Keratinocyte (primary cell): Measurements from ENCODE around the gene ITGAD. TPM values are rescaled to one million over a fixed set of nuclear protein-coding genes. Genes with fewer than 3 reads are reported as not detected.

Experiments used
- DNase-seq: peaks from one replicate; pipeline ENCODE4 v3.0.0-alpha.2; 2011; ENCODE audit warnings: low read depth, missing footprints, low spot score
- FAIRE-seq: peaks from 2 replicates; lab custom pipeline; 2011; peaks lifted over from hg19 to GRCh38; lab: Jason Lieb, UNC
- H2AFZ ChIP-seq: 2 replicates; pipeline ENCODE4 v1.6.0; 2012; ENCODE audit warnings: low read length, control low read depth, inconsistent platforms; ENCODE audit not compliant: control insufficient read depth
- H3K27ac ChIP-seq: 2 replicates; pipeline ENCODE4 v1.5.1; 2011; ENCODE audit warnings: low read length; ENCODE audit not compliant: control insufficient read depth, insufficient read depth
- H3K27me3 ChIP-seq: 3 replicates; pipeline ENCODE4 v1.6.0; 2011; ENCODE audit warnings: low read length; ENCODE audit not compliant: control insufficient read depth, insufficient read depth; ENCODE audit errors: extremely low read depth
- H3K36me3 ChIP-seq, 2 experiments: 2 replicates in 1 of 2; 3 replicates in 1 of 2; pipeline ENCODE4 v1.5.1; 2011; ENCODE audit warnings: low read length in 2 of 2, mild to moderate bottlenecking in 1 of 2; ENCODE audit not compliant: control insufficient read depth in 2 of 2, insufficient read depth in 2 of 2; ENCODE audit errors: extremely low read depth in 1 of 2
- H3K4me1 ChIP-seq: 3 replicates; pipeline ENCODE4 v1.5.1; 2011; ENCODE audit warnings: low read length; ENCODE audit not compliant: control insufficient read depth, insufficient read depth; ENCODE audit errors: extremely low read depth
- H3K4me2 ChIP-seq: 3 replicates; pipeline ENCODE4 v1.6.0; 2011; ENCODE audit warnings: low read depth, low read length; ENCODE audit not compliant: control insufficient read depth, insufficient read depth; ENCODE audit errors: extremely low read depth
- H3K4me3 ChIP-seq, 3 experiments: fragments of 200-600 bp in 1 of 3; sonication (generic) in 1 of 3; 2 replicates in 2 of 3; 3 replicates in 1 of 3; pipeline ENCODE4 v1.5.1; 2011 to 2016; ENCODE audit warnings: low read length in 3 of 3, mild to moderate bottlenecking in 3 of 3, control low read depth in 2 of 3, inconsistent platforms in 1 of 3, low read depth in 1 of 3, mixed read lengths in 1 of 3, mixed run types in 1 of 3, moderate library complexity in 1 of 3; ENCODE audit not compliant: control insufficient read depth in 2 of 3, insufficient read depth in 2 of 3; ENCODE audit errors: extremely low read depth in 1 of 3
- H3K79me2 ChIP-seq: 2 replicates; pipeline ENCODE4 v1.6.0; 2012; ENCODE audit warnings: low read length; ENCODE audit not compliant: control insufficient read depth, insufficient read depth
- H3K9ac ChIP-seq: 3 replicates; pipeline ENCODE4 v1.6.0; 2011; ENCODE audit warnings: low read length; ENCODE audit not compliant: control insufficient read depth, insufficient read depth; ENCODE audit errors: extremely low read depth
- H3K9me1 ChIP-seq: 3 replicates; pipeline ENCODE4 v1.6.0; 2011; ENCODE audit warnings: low read length; ENCODE audit not compliant: control insufficient read depth, insufficient read depth; ENCODE audit errors: extremely low read depth
- H3K9me3 ChIP-seq: 2 replicates; pipeline ENCODE4 v1.5.1; 2012; ENCODE audit warnings: low read depth, low read length; ENCODE audit not compliant: control insufficient read depth
- H4K20me1 ChIP-seq: 3 replicates; pipeline ENCODE4 v1.6.0; 2011; ENCODE audit warnings: low read length; ENCODE audit not compliant: control insufficient read depth, insufficient read depth; ENCODE audit errors: extremely low read depth
- CTCF ChIP-seq, 3 experiments: IDR thresholded peaks in 1 of 3; conservative IDR thresholded peaks in 1 of 3; optimal IDR thresholded peaks in 1 of 3; 2 replicates in 2 of 3; 3 replicates in 1 of 3; pipeline versions ENCODE3 to v1.5.1; 2011; ENCODE audit warnings: low read length in 3 of 3, mild to moderate bottlenecking in 3 of 3, moderate library complexity in 2 of 3, control low read depth in 1 of 3, inconsistent platforms in 1 of 3; ENCODE audit not compliant: insufficient read depth in 2 of 3; ENCODE audit errors: extremely low read depth in 1 of 3
- EZH2 ChIP-seq: IDR thresholded peaks from one replicate; pipeline ENCODE4 v1.6.1; 2012; ENCODE audit warnings: inconsistent platforms, mild to moderate bottlenecking, low read length, moderate library complexity
- dilution Hi-C: fragments of 300-500 bp; cut with MboI; formaldehyde crosslinking; loops from one replicate; pipeline ENCODE4 v1.7.0; 2020; ENCODE audit warnings: low sequenced_read_pairs; ENCODE audit not compliant: extremely low pct_ligation_motif_present
- polyA plus RNA-seq, 5 experiments: library from polyadenylated mRNA; depleted of rRNA in 3 of 5; stranded (reverse) in 3 of 5; stranded (forward) in 1 of 5; unstranded in 1 of 5; fragments of >200 nt; gene quantifications; 1 replicate in 1 of 5; 2 replicates in 3 of 5; 3 replicates in 1 of 5; pipeline versions ENCODE4 v1.2.1 to v1.2.3, GENCODE V29; 2011 to 2012; ENCODE audit warnings: missing spikeins in 2 of 5, low read depth in 1 of 5, low replicate concordance in 1 of 5

Gene ITGAD
- polyA plus RNA-seq, 1 donor (not counting 4 experiments of a cell fraction or from before 2014, with no cell fraction given), result not detected

- no peak for FAIRE-seq
- H3K9me1 ChIP-seq, result no peaks in the 10 kb centered on the region
- no peak within 1 kb of the TSS for H3K27ac ChIP-seq
- H3K36me3 ChIP-seq, result no peaks in the 10 kb centered on the region
- no peak within 1 kb of the TSS for H3K9ac ChIP-seq
- DNase-seq, result no peak
- H2AFZ ChIP-seq, result peak within 1 kb of the TSS; percentile 33
- dilution Hi-C loops, result no loop called here
- H4K20me1 ChIP-seq, result no peaks in the 10 kb centered on the region
- H3K9me3 ChIP-seq, result no peaks in the 10 kb centered on the region
- no peaks in the 10 kb centered on the region for H3K79me2 ChIP-seq
- H3K4me2 ChIP-seq, result peak within 1 kb of the TSS; percentile 41
- H3K27me3 ChIP-seq, result peaks cover 3% of the 10 kb centered on the region
- TF ChIP-seq CTCF (optimal IDR thresholded peaks at IDR 0.05 in 1 of 3, IDR thresholded peaks at IDR 0.05 in 1 of 3, conservative IDR thresholded peaks at IDR 0.05 in 1 of 3; ENCODE audit: extremely low read depth in 1 of 3, insufficient read depth in 2 of 3, low read length in 3 of 3) (no peak), EZH2 (no peak)
- peaks cover 4% of the 10 kb centered on the region for H3K4me1 ChIP-seq
- H3K4me3 ChIP-seq, result peak within 1 kb of the TSS in 1 of 3 experiments; percentile 16
Measured at GRCh38 chr16:31428279-31428597, 35.1 kb downstream of the ITGAD start, which contains the start of gene COX6A2. TSS of gene COX6A2 (minus strand) at chr16:31428360. CDS start at chr16:31428325, 35 bp downstream.

- Histone ChIP-seq H2AFZ (no peak overlapping the region), H3K4me2 (no peak overlapping the region), H3K9me3 (no peaks in the 10 kb centered on the region), H4K20me1 (no peaks in the 10 kb centered on the region), H3K27me3 (peaks cover 3% of the 10 kb centered on the region), H3K9ac (no peak overlapping the region), H3K79me2 (no peaks in the 10 kb centered on the region), H3K36me3 (no peaks in the 10 kb centered on the region), H3K4me1 (peaks cover 4% of the 10 kb centered on the region), H3K9me1 (no peaks in the 10 kb centered on the region), H3K4me3 (no peak overlapping the region), H3K27ac (no peak overlapping the region)
- FAIRE-seq (no peak), DNase-seq (no peak)
- dilution Hi-C loops, result no loop called here
- TF ChIP-seq EZH2 (no peak), CTCF (optimal IDR thresholded peaks at IDR 0.05 in 1 of 3, IDR thresholded peaks at IDR 0.05 in 1 of 3, conservative IDR thresholded peaks at IDR 0.05 in 1 of 3; ENCODE audit: extremely low read depth in 1 of 3, insufficient read depth in 2 of 3, low read length in 3 of 3) (no peak)
Measured at GRCh38 chr16:31428638-31429247, 35.6 kb downstream of the ITGAD start.
